Measurements from ENCODE around the gene ZNF775.

The ZNF775 gene

GRCh38 chr7:150420987-150421674 lies 42.0 kb downstream of the ZNF775 start:
- H3K27ac ChIP-seq: no peak overlapping the region

GRCh38 chr7:150421831-150422230 lies 42.7 kb downstream of the ZNF775 start:
- H3K27ac ChIP-seq: no peak overlapping the region
- TF ChIP-seq CTCF (conservative IDR thresholded peaks at IDR 0.05): no peak

More at GRCh38 chr7:150420987-150421674, 42.0 kb downstream of the ZNF775 start:
- peak; percentile 98 for TF ChIP-seq CTCF (conservative IDR thresholded peaks at IDR 0.05)

GRCh38 chr7:150425670-150426069 lies 46.5 kb downstream of the ZNF775 start:
- no peak for TF ChIP-seq CTCF (conservative IDR thresholded peaks at IDR 0.05)
- H3K27ac ChIP-seq: no peak overlapping the region

- no peak for TF ChIP-seq CTCF (conservative IDR thresholded peaks at IDR 0.05)
- peak overlapping the region; percentile 72 for H3K27ac ChIP-seq
These were observed 49.7 kb downstream of the ZNF775 start for GRCh38 chr7:150428671-150429451.

GRCh38 chr7:150429699-150430098 lies 50.6 kb downstream of the ZNF775 start:
- no peak for TF ChIP-seq CTCF (conservative IDR thresholded peaks at IDR 0.05)
- peak overlapping the region; percentile 72 for H3K27ac ChIP-seq

- H3K27ac ChIP-seq: no peak overlapping the region
- no peak for TF ChIP-seq CTCF (conservative IDR thresholded peaks at IDR 0.05)
These were observed 51.4 kb downstream of the ZNF775 start for GRCh38 chr7:150430465-150431085.

Data from VCaP (cell line).